Tibial artery (tissue), 4 donors: Measurements from ENCODE around the gene FBXO48.

ENCODE experiments used
- DNase-seq, 2 donors: peaks; one replicate each; pipeline ENCODE4 v3.0.0-alpha.2; 2019
- H3K27ac ChIP-seq, 2 donors: fragments of 200-600 bp; sonication (generic) in 1 of 2; 1 replicate in 1 of 2; 2 replicates in 1 of 2; pipeline ENCODE4 v1.5.1; 2018 to 2019; ENCODE audit warnings: mild to moderate bottlenecking in 1 of 2
- H3K27me3 ChIP-seq, 2 donors: fragments of 200-600 bp; sonication (generic) in 1 of 2; one replicate each; pipeline versions ENCODE4 v1.5.1 to v1.6.0; 2016 to 2019
- H3K36me3 ChIP-seq, 3 donors: fragments of 200-600 bp; sonication (generic) in 2 of 3; one replicate each; pipeline ENCODE4 v1.5.1; 2016 to 2019; ENCODE audit warnings: mild to moderate bottlenecking in 2 of 3
- H3K4me1 ChIP-seq, 4 donors: fragments of 200-600 bp; sonication (generic) in 2 of 4; 1 replicate in 3 of 4; 2 replicates in 1 of 4; pipeline ENCODE4 v1.5.1; 2016 to 2019
- H3K4me3 ChIP-seq, 2 donors: fragments of 200-600 bp; sonication (generic) in 1 of 2; 1 replicate in 1 of 2; 2 replicates in 1 of 2; pipeline ENCODE4 v1.5.1; 2018 to 2019; ENCODE audit warnings: mild to moderate bottlenecking in 2 of 2
- H3K9me3 ChIP-seq, 3 donors: fragments of 200-600 bp; sonication (generic) in 1 of 3; one replicate each; pipeline ENCODE4 v1.5.1; 2016 to 2019
- CTCF ChIP-seq, 2 experiments: fragments of 200-600 bp in 1 of 2; fragments of 450-650 bp in 1 of 2; IDR thresholded peaks; one replicate each; pipeline ENCODE4 v1.5.1; 2017 to 2019; ENCODE audit warnings: antibody characterized with exemption in 2 of 2, mild to moderate bottlenecking in 1 of 2, moderate library complexity in 1 of 2
- intact Hi-C: fragments of 100-400 bp; cut with DNase I; formaldehyde crosslinking; loops from one replicate; pipeline ENCODE4 v1.15.0; 2023; ENCODE audit warnings: low total_unique reads

Gene FBXO48

GRCh38 chr2:68428126-68428525 lies 39.0 kb downstream of the FBXO48 start:
- Histone ChIP-seq H3K27ac (no peak overlapping the region), H3K4me1 (peaks cover 0 to 21% (median under 1%) of the 10 kb centered on the region in 4 donors), H3K9me3 (no peaks in the 10 kb centered on the region), H3K27me3 (no peaks in the 10 kb centered on the region), H3K36me3 (no peaks in the 10 kb centered on the region), H3K4me3 (no peak overlapping the region)
- intact Hi-C loops = no loop called here
- DNase-seq = no peak
- no peak for TF ChIP-seq CTCF (IDR thresholded peaks at IDR 0.05)

GRCh38 chr2:68426848-68427579 lies 40.1 kb downstream of the FBXO48 start:
- peaks cover 0 to 20% (median 0%) of the 10 kb centered on the region in 4 donors for H3K4me1 ChIP-seq
- no peaks in the 10 kb centered on the region for H3K36me3 ChIP-seq
- no peak overlapping the region for H3K27ac ChIP-seq
- no peaks in the 10 kb centered on the region for H3K9me3 ChIP-seq
- no peak for DNase-seq
- intact Hi-C loops = no loop called here
- no peaks in the 10 kb centered on the region for H3K27me3 ChIP-seq
- no peak overlapping the region for H3K4me3 ChIP-seq
- TF ChIP-seq CTCF (IDR thresholded peaks at IDR 0.05) = no peak

DNA sequence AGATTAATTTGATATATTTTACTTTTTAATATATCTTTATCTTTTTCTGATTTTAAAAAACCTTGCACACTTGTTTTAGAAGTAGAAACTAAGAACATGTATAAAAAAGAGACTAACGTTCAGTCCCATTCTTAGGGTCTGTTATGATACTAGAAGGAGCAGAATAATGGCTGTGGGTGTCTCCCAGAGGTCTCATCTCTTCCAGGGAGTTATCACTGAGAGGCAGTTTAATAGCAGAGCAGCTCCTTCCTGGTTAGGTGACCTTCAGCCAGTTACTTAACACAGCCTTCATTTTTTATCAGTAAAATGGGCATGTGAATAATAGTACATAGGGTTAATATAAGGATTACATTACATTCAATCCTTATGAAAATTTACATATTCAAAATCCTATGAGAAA lies 40.6 kb downstream of the FBXO48 start:
- Histone ChIP-seq H3K9me3 (no peaks in the 10 kb centered on the region), H3K27me3 (no peaks in the 10 kb centered on the region), H3K36me3 (no peaks in the 10 kb centered on the region), H3K4me3 (no peak overlapping the region), H3K27ac (no peak overlapping the region), H3K4me1 (peaks cover 0 to 14% (median 0%) of the 10 kb centered on the region in 4 donors)
- DNase-seq = no peak
- TF ChIP-seq CTCF (IDR thresholded peaks at IDR 0.05) = no peak
- intact Hi-C loops = no loop called here

GRCh38 chr2:68425503-68425902 lies 41.6 kb downstream of the FBXO48 start:
- H3K9me3 ChIP-seq = no peaks in the 10 kb centered on the region
- no peak overlapping the region for H3K27ac ChIP-seq
- TF ChIP-seq CTCF (IDR thresholded peaks at IDR 0.05) = no peak
- intact Hi-C loops = no loop called here
- no peak overlapping the region for H3K4me3 ChIP-seq
- H3K27me3 ChIP-seq = no peaks in the 10 kb centered on the region
- H3K36me3 ChIP-seq = no peaks in the 10 kb centered on the region
- no peak for DNase-seq
- peaks cover 0 to 9% (median 0%) of the 10 kb centered on the region in 4 donors for H3K4me1 ChIP-seq

DNA sequence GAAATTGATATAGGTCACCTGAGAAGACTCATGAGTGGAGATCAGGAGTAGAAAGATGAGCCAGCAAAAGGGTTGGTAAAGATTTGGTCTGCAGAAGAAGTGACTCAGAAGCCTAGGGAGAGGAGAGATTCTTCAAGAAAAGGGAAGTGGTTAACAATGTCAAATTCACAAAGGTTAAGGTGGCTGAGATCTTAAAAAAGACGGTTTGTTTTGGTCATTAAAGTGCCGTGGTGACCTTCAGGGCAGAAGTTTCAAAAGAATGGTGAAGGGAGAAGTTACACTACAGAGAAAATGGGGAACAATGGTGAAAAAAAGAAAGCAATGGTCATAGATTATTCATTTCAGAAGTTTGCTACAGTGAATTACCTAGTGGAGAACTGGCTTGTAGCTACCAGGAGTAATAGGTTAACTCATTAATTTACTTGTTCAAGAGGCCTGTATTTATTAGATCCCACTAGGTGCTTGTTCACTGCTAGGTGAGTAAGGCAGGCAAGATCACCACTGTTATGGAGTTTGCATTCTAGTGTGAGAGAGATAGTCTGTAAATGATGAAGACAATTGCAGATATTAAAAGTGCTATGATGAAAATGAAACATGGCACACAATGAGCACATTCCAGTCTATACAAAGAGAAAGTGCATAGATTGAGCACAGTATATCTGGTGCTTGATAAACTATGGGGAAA lies 43.0 kb downstream of the FBXO48 start:
- Histone ChIP-seq H3K4me3 (no peak overlapping the region), H3K4me1 (peaks cover 0 to 9% (median 0%) of the 10 kb centered on the region in 4 donors), H3K36me3 (no peaks in the 10 kb centered on the region), H3K9me3 (no peaks in the 10 kb centered on the region), H3K27ac (no peak overlapping the region), H3K27me3 (no peaks in the 10 kb centered on the region)
- no peak for TF ChIP-seq CTCF (IDR thresholded peaks at IDR 0.05)
- DNase-seq = no peak
- intact Hi-C loops = no loop called here
